Stomach (tissue), 4 donors: ENCODE measurements around the gene DMC1.

Experiments
- POLR2A ChIP-seq, 4 donors: fragments of 450-650 bp; IDR thresholded peaks; one replicate each; pipeline ENCODE4 v1.6.1; 2016; ENCODE audit warnings: antibody characterized with exemption in 4 of 4, control low read depth in 2 of 4, mild to moderate bottlenecking in 1 of 4, moderate library complexity in 1 of 4
- TF ChIP-seq, protein P1 (sequence below), 7 experiments: fragments of 450-650 bp in 4 of 7; fragments of 200-600 bp in 3 of 7; sonication (generic) in 3 of 7; IDR thresholded peaks; one replicate each; pipeline ENCODE4 v1.5.1; 2016 to 2019; ENCODE audit warnings: antibody characterized with exemption in 7 of 7, control low read depth in 2 of 7, mild to moderate bottlenecking in 1 of 7

GRCh38 chr22:38518620-38519019, 51.4 kb downstream of the DMC1 start:
- TF ChIP-seq POLR2A (IDR thresholded peaks at IDR 0.05): no peak
- TF ChIP-seq, protein P1, sequence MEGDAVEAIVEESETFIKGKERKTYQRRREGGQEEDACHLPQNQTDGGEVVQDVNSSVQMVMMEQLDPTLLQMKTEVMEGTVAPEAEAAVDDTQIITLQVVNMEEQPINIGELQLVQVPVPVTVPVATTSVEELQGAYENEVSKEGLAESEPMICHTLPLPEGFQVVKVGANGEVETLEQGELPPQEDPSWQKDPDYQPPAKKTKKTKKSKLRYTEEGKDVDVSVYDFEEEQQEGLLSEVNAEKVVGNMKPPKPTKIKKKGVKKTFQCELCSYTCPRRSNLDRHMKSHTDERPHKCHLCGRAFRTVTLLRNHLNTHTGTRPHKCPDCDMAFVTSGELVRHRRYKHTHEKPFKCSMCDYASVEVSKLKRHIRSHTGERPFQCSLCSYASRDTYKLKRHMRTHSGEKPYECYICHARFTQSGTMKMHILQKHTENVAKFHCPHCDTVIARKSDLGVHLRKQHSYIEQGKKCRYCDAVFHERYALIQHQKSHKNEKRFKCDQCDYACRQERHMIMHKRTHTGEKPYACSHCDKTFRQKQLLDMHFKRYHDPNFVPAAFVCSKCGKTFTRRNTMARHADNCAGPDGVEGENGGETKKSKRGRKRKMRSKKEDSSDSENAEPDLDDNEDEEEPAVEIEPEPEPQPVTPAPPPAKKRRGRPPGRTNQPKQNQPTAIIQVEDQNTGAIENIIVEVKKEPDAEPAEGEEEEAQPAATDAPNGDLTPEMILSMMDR (IDR thresholded peaks at IDR 0.05): no peak
